T47D (cell line): ENCODE data around the gene CIBAR2.
A peak's percentile ranks its signal among the peaks of the same experiment; 100 is the strongest.

ENCODE experiments used
- DNase-seq, 2 experiments: peaks; one replicate each; pipeline versions ENCODE4 v3.0.0 to v3.0.0-alpha.2; 2011 to 2012; ENCODE audit warnings: low read depth in 1 of 2, low spot score in 1 of 2
- JUND ChIP-seq: IDR thresholded peaks from 2 replicates; pipeline ENCODE4 v1.6.1; 2012; ENCODE audit warnings: low read depth
- in situ Hi-C: cut with HindIII; loops from 2 replicates; pipeline ENCODE4 v1.10.0; 2016; ENCODE audit warnings: low sequenced_read_pairs, low pct_unique_long_range_greater_than_20kb

Gene CIBAR2

GRCh38 chr16:85151079-85151602 is 38.9 kb upstream of the CIBAR2 start:
- TF ChIP-seq JUND, result no peak
- no peak for DNase-seq
- in situ Hi-C loops, result no loop called here

- no peak for DNase-seq
- TF ChIP-seq JUND, result no peak
- in situ Hi-C loops, result no loop called here
Observed at GRCh38 chr16:85150331-85150940, 38.2 kb upstream of the CIBAR2 start.

GRCh38 chr16:85149776-85150175 is 37.5 kb upstream of the CIBAR2 start:
- in situ Hi-C loops, result no loop called here
- DNase-seq, result no peak
- no peak for TF ChIP-seq JUND

- in situ Hi-C loops, result no loop called here
- peak in 1 of 2 experiments; percentile 61 for DNase-seq
- TF ChIP-seq JUND, result no peak
Observed at GRCh38 chr16:85148931-85149330, 36.7 kb upstream of the CIBAR2 start.

- in situ Hi-C loops, result no loop called here
- DNase-seq, result peak in 1 of 2 experiments; percentile 56
- no peak for TF ChIP-seq JUND
Observed at GRCh38 chr16:85146922-85147651, 34.8 kb upstream of the CIBAR2 start.

- TF ChIP-seq JUND, result no peak
- no peak for DNase-seq
- in situ Hi-C loops, result no loop called here
Observed at GRCh38 chr16:85146532-85146797, 34.2 kb upstream of the CIBAR2 start.

GRCh38 chr16:85145734-85146531 is 33.7 kb upstream of the CIBAR2 start:
- in situ Hi-C loops, result no loop called here
- no peak for TF ChIP-seq JUND
- no peak for DNase-seq

GRCh38 chr16:85145188-85145587 is 32.9 kb upstream of the CIBAR2 start:
- in situ Hi-C loops, result no loop called here
- TF ChIP-seq JUND, result no peak
- DNase-seq, result no peak

- TF ChIP-seq JUND, result no peak
- DNase-seq, result no peak
- in situ Hi-C loops, result no loop called here
Observed at GRCh38 chr16:85144026-85144915, 32.0 kb upstream of the CIBAR2 start.

- in situ Hi-C loops, result no loop called here
- DNase-seq, result no peak
- no peak for TF ChIP-seq JUND
Observed at GRCh38 chr16:85142771-85143211, 30.5 kb upstream of the CIBAR2 start.

- in situ Hi-C loops, result no loop called here
- DNase-seq, result no peak
- no peak for TF ChIP-seq JUND
Observed at GRCh38 chr16:85142129-85142513, 29.8 kb upstream of the CIBAR2 start.

GRCh38 chr16:85141491-85142128 is 29.3 kb upstream of the CIBAR2 start:
- in situ Hi-C loops, result no loop called here
- no peak for DNase-seq
- no peak for TF ChIP-seq JUND
